Loucy (cell line): ENCODE measurements around the gene RELA.
"Not testable (repeated sequence)": the region's sequence is repeated elsewhere in the genome, so short reads cannot be mapped to it uniquely, and the experiment has no call there.

Experiments
- H2AFZ ChIP-seq: fragments of 200-600 bp; sonication (generic); 2 replicates; pipeline ENCODE4 v1.6.0; 2016; ENCODE audit warnings: antibody characterized with exemption, mild to moderate bottlenecking, low read length, moderate library complexity
- H3F3A ChIP-seq: fragments of 200-600 bp; 2 replicates; pipeline ENCODE4 v1.6.0; 2016; ENCODE audit warnings: antibody characterized with exemption, low read depth, mild to moderate bottlenecking
- H3K27me3 ChIP-seq: fragments of 200-600 bp; sonication (generic); 2 replicates; pipeline ENCODE4 v1.6.1; 2014; ENCODE audit warnings: low read length, mild to moderate bottlenecking; ENCODE audit not compliant: insufficient read depth, poor library complexity, severe bottlenecking
- H3K36me3 ChIP-seq: fragments of 200-600 bp; sonication (generic); 2 replicates; pipeline ENCODE4 v1.6.1; 2016; ENCODE audit warnings: low read length; ENCODE audit not compliant: insufficient read depth
- H3K4me1 ChIP-seq: fragments of 200-600 bp; sonication (generic); 2 replicates; pipeline ENCODE4 v1.5.1; 2014; ENCODE audit warnings: low read length, mild to moderate bottlenecking; ENCODE audit not compliant: insufficient read depth, poor library complexity, severe bottlenecking
- H3K4me2 ChIP-seq: fragments of 200-600 bp; sonication (generic); 2 replicates; pipeline ENCODE4 v1.6.0; 2014; ENCODE audit warnings: antibody characterized with exemption, low read length, low read depth, mild to moderate bottlenecking; ENCODE audit not compliant: poor library complexity, severe bottlenecking
- H3K4me3 ChIP-seq: fragments of 200-600 bp; sonication (generic); 2 replicates; pipeline ENCODE4 v1.5.1; 2014; ENCODE audit warnings: low read length, mild to moderate bottlenecking, mixed read lengths; ENCODE audit not compliant: poor library complexity, severe bottlenecking
- H3K79me2 ChIP-seq: fragments of 200-600 bp; sonication (generic); 2 replicates; pipeline ENCODE4 v1.6.1; 2014; ENCODE audit warnings: low read length; ENCODE audit not compliant: insufficient read depth
- H3K9ac ChIP-seq: fragments of 200-600 bp; sonication (generic); 2 replicates; pipeline ENCODE4 v1.6.0; 2014; ENCODE audit warnings: mild to moderate bottlenecking, low read depth, low read length, moderate library complexity; ENCODE audit not compliant: poor library complexity, severe bottlenecking
- H3K9me2 ChIP-seq: fragments of 200-600 bp; sonication (generic); replicated peaks from 2 replicates; pipeline ENCODE4 v1.6.1; 2016; ENCODE audit warnings: low read depth, low read length, mixed read lengths
- H3K9me3 ChIP-seq: fragments of 200-600 bp; sonication (generic); 2 replicates; pipeline ENCODE4 v1.6.1; 2014; ENCODE audit warnings: mild to moderate bottlenecking, antibody characterized with exemption, low read length, low read depth; ENCODE audit not compliant: insufficient read depth
- H4K20me1 ChIP-seq: fragments of 200-600 bp; sonication (generic); 2 replicates; pipeline ENCODE4 v1.6.0; 2014; ENCODE audit warnings: antibody characterized with exemption, low read length, mild to moderate bottlenecking; ENCODE audit not compliant: insufficient read depth, poor library complexity, severe bottlenecking
- CTCF ChIP-seq: fragments of 200-600 bp; sonication (generic); conservative IDR thresholded peaks from 2 replicates; pipeline ENCODE4 v1.5.1; 2014; ENCODE audit warnings: mild to moderate bottlenecking, antibody characterized with exemption, low read length
- EZH2phosphoT487 ChIP-seq: fragments of 200-600 bp; IDR thresholded peaks from 2 replicates; pipeline ENCODE4 v1.6.1; 2018; ENCODE audit warnings: antibody characterized with exemption, mild to moderate bottlenecking, moderate library complexity, borderline replicate concordance

Gene RELA

GRCh38 chr11:65695459-65696241, 32.9 kb upstream of the RELA start:
- Histone ChIP-seq H3F3A (no peaks in the 10 kb centered on the region), H4K20me1 (no peaks in the 10 kb centered on the region), H3K79me2 (no peaks in the 10 kb centered on the region), H3K4me3 (no peak overlapping the region), H3K36me3 (no peaks in the 10 kb centered on the region), H2AFZ (no peak overlapping the region), H3K9me2 (no peaks in the 10 kb centered on the region), H3K9ac (no peak overlapping the region), H3K4me2 (no peak overlapping the region), H3K4me1 (no peaks in the 10 kb centered on the region), H3K9me3 (no peaks in the 10 kb centered on the region), H3K27me3 (no peaks in the 10 kb centered on the region)
- TF ChIP-seq EZH2phosphoT487 (no peak), CTCF (no peak)

- no peaks in the 10 kb centered on the region for H4K20me1 ChIP-seq
- no peaks in the 10 kb centered on the region for H3K9me2 ChIP-seq
- no peaks in the 10 kb centered on the region for H3K9me3 ChIP-seq
- H2AFZ ChIP-seq: no peak overlapping the region
- no peak overlapping the region for H3K9ac ChIP-seq
- H3K79me2 ChIP-seq: no peaks in the 10 kb centered on the region
- H3K4me1 ChIP-seq: no peaks in the 10 kb centered on the region
- no peaks in the 10 kb centered on the region for H3K36me3 ChIP-seq
- no peaks in the 10 kb centered on the region for H3K27me3 ChIP-seq
- H3K4me3 ChIP-seq: no peak overlapping the region
- H3F3A ChIP-seq: no peaks in the 10 kb centered on the region
- H3K4me2 ChIP-seq: no peak overlapping the region
- TF ChIP-seq EZH2phosphoT487 (no peak), CTCF (no peak)
These were observed 29.7 kb upstream of the RELA start for GRCh38 chr11:65692367-65692766.

GRCh38 chr11:65691847-65692246, 29.1 kb upstream of the RELA start:
- H3K27me3 ChIP-seq, H2AFZ ChIP-seq, H3K4me1 ChIP-seq, H3K9ac ChIP-seq, H3K4me2 ChIP-seq, H3F3A ChIP-seq, H3K9me3 ChIP-seq, H4K20me1 ChIP-seq, H3K36me3 ChIP-seq, H3K79me2 ChIP-seq, H3K4me3 ChIP-seq, H3K9me2 ChIP-seq: not testable (repeated sequence)

GRCh38 chr11:65685981-65686380, 23.3 kb upstream of the RELA start:
- Histone ChIP-seq H4K20me1 (no peaks in the 10 kb centered on the region), H3K4me3 (no peak overlapping the region), H3K9me2 (no peaks in the 10 kb centered on the region), H3K27me3 (no peaks in the 10 kb centered on the region), H3K36me3 (no peaks in the 10 kb centered on the region), H3K4me1 (no peaks in the 10 kb centered on the region), H3K9ac (no peak overlapping the region), H3F3A (no peaks in the 10 kb centered on the region), H3K9me3 (no peaks in the 10 kb centered on the region), H2AFZ (no peak overlapping the region), H3K4me2 (no peak overlapping the region), H3K79me2 (no peaks in the 10 kb centered on the region)
- TF ChIP-seq CTCF (no peak), EZH2phosphoT487 (no peak)

- not testable (repeated sequence) for H3K4me1 ChIP-seq, H3K9me2 ChIP-seq, H3K36me3 ChIP-seq, H3K4me2 ChIP-seq, H3K79me2 ChIP-seq, H3F3A ChIP-seq, H3K9me3 ChIP-seq, H3K9ac ChIP-seq, H2AFZ ChIP-seq, H3K4me3 ChIP-seq, H3K27me3 ChIP-seq, H4K20me1 ChIP-seq
These were observed 20.8 kb upstream of the RELA start for GRCh38 chr11:65683480-65683879.
